GM21717 (cell line): Measurements from ENCODE around the gene CEP19.

Source experiments
- ATAC-seq: cut with Tn5 transposase; IDR thresholded peaks from one replicate; pipeline ENCODE4 v1.9.1; 2021; ENCODE audit warnings: mild to moderate bottlenecking, moderate library complexity; ENCODE audit not compliant: unreplicated experiment

CEP19 gene

DNA sequence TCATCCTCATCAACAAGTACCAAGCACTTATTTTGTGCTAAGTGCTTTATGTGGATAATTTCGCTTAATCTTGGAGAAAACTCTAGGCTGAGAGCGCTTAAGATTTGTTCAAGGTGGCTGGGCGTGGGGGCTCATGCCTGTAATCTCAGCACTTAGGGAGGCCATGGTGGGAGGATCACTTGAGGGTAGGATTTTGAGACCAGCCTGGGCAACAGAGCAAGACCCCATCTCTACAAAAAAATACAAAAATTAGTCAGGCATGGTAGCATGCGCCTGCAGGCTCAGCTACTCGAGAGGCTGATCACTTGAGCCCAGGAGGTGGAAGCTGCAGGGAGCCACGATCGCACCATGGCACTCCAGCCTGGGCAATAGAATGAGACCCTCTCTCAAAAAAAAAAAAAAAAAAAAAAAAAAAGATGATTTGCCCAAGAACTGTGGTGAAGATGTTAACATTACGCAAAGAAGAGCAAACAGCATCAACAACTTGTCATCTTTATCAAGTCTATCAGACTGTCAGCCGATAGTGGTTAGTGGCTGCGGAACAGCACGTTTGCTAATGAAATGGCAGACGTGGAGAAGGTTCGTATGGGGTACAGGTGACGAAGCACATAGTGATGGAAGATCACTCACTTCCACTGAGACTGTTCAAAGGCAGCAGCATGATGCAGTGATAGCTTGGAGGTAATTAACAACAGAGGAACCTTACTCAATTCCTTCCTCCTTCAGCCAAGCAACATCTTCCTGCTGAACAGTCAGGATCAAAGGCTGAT lies 44.8 kb downstream of the CEP19 start:
- ATAC-seq, result no peak

DNA sequence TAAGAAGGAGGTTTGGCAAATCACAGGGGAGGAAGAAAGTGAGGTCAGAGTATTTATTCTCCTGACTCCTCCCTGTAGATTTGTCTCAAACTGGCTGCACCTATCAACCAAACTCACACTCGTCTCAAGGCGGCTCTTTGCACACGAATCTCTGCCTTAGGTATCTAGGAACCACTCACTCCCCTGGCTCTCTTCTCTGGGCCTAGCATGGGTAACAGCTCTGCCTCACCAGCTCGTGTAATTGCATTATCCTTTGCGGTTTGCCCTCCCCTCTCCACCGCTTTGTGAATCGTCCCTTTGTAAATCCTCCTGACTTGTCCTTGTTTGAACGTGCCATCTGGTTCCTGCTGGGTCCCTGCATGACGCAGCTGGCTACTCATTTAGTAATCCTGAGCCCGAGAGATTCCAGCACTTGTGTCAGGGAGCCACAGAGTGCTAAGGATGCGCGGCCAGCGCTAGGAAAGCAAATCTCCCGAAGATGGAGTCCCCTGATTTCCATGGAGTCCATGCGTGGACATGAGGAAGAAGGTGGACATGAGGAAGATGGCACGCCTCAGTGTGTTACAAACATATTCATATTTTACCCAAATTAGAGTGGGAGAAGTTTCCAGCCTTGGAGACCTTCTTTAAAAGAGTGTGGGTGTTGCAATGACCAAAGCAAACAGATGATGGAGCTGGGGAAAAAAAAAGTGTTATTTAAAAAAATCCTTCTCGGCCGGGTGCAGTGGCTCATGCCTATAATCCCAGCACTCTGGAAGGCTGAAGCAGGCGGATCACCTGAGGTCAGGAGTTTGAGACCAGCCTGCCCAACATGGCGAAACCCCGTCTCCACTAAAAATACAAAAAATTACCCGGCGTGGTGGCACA lies 45.8 kb downstream of the CEP19 start:
- no peak for ATAC-seq

DNA sequence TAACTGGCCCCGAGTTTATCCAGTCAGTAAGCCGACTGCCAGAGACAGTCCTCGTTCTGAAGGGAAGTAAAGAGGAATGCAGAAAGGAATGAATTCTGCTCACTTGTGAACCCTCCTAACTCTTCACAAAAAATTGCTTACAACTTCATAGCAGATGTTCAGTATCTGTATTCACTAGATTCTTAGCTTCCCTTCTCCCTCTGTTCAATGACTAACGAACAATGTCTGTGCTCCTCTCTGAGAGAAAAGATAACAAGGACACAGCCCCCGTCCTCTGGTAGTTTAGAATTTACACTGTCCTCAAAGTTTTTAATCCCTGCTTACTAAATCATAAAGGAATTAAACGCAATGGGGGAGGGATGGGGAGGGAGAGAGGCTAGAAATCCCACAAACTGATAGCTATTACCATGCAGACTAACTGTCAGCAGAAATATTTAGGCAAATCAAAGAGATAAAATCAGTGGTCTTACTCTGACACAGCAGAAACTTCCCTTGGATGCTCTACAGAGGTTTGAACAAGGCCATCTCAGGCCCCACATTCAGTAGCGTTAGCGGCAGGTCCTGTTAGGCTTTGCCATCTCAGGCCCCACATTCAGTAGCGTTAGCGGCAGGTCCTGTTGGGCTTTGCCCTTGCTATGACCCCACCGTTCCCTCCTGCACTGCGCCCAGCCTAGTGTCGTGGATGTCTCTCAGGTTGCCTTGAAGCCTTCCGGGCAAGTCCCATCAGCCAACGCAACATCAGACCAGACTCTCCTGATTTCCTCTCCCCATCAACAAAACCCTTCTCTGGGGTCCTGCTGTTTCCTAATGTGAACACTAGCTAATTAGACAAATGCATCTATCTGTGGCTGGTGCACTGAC lies 49.1 kb downstream of the CEP19 start:
- ATAC-seq, result no peak

DNA sequence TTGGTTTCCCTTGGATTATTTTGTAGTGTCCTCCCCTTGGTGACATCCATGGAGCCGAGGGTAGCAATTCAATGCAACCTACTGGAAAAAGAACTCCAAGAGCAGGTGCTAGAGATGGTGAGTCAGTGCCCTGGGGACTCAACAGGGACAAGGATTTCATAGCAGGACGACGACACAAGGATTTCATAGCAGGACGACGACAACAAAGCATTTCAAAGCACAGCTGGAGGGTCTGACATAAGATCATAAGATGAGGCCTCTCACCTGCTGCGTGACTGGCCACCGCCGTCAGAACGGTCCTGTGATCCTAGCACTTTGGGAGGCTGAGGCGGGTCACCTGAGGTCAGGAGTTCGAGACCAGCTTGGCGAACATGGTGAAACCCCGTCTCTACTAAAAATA lies 50.0 kb downstream of the CEP19 start:
- ATAC-seq, result no peak

DNA sequence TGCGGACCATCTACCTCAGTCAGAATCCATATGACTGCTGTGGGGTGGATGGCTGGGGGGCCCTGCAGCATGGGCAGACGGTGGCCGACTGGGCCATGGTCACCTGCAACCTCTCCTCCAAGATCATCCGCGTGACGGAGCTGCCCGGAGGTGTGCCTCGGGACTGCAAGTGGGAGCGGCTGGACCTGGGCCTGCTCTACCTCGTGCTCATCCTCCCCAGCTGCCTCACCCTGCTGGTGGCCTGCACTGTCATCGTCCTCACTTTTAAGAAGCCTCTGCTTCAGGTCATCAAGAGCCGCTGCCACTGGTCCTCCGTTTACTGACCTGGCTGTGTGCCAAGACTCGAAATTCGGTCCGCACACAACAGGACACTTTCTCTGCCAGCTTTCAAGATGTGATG lies 50.6 kb downstream of the CEP19 start:
- no peak for ATAC-seq

DNA sequence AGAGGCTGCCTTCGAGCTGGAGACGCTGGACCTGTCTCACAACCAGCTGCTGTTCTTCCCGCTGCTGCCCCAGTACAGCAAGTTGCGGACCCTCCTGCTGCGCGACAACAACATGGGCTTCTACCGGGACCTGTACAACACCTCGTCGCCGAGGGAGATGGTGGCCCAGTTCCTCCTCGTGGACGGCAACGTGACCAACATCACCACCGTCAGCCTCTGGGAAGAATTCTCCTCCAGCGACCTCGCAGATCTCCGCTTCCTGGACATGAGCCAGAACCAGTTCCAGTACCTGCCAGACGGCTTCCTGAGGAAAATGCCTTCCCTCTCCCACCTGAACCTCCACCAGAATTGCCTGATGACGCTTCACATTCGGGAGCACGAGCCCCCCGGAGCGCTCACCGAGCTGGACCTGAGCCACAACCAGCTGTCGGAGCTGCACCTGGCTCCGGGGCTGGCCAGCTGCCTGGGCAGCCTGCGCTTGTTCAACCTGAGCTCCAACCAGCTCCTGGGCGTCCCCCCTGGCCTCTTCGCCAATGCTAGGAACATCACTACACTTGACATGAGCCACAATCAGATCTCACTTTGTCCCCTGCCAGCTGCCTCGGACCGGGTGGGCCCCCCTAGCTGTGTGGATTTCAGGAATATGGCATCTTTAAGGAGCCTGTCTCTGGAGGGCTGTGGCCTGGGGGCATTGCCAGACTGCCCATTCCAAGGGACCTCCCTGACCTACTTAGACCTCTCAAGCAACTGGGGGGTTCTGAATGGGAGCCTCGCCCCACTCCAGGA lies 51.5 kb downstream of the CEP19 start:
- no peak for ATAC-seq

DNA sequence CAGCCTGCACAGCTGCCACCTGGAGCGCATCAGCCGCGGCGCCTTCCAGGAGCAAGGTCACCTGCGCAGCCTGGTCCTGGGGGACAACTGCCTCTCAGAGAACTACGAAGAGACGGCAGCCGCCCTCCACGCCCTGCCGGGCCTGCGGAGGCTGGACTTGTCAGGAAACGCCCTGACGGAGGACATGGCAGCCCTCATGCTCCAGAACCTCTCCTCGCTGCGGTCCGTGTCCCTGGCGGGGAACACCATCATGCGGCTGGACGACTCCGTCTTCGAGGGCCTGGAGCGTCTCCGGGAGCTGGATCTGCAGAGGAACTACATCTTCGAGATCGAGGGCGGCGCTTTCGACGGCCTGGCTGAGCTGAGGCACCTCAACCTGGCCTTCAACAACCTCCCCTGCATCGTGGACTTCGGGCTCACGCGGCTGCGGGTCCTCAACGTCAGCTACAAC lies 52.1 kb downstream of the CEP19 start:
- ATAC-seq, result no peak
